Measurements from ENCODE around the gene IFT172.

GRCh38 chr2:27518113-27518781 is 28.7 kb upstream of the IFT172 start:
- no peak for TF ChIP-seq CTCF (IDR thresholded peaks at IDR 0.05; ENCODE audit: insufficient read depth, low read length)
- TF ChIP-seq POLR2AphosphoS5 (IDR thresholded peaks at IDR 0.05; ENCODE audit: low read depth), result no peak
- no peak for TF ChIP-seq SPI1 (IDR thresholded peaks at IDR 0.05; ENCODE audit: borderline replicate concordance, low read depth)
- TF ChIP-seq REST (IDR thresholded peaks at IDR 0.05; ENCODE audit: insufficient replicate concordance, low read depth), result no peak
